ENCODE measurements around the gene MRPS25. TPM values are rescaled to one million over a fixed set of nuclear protein-coding genes. Genes with fewer than 3 reads are reported as not detected.

MRPS25 gene
- total RNA-seq, 1 experiment from 2014 or later, result 53.2 TPM

DNA sequence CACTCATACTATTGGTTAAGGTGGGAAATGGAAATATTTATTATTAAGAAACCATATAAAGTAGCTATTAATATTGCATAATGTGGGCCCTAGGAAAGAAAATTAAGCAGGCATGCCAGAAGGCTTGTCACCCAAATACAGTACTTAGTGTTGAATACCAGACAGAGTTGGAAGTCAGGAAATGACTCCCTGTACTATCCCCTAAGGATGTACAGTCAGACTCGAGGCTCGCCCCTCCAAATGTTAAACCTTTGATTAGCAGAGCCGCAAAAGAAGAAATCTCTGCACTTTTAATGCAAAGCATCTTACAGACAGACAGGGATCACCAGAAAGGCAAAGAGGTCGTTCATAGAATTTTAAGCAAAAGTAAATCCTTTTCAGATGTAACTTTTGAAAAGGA is 45.1 kb upstream of the MRPS25 start:
- no peak overlapping the region for H4K8ac ChIP-seq (replicated peaks; ENCODE audit: insufficient read length, low read depth, low read length)
- no peak overlapping the region for H3K27ac ChIP-seq (ENCODE audit: insufficient read length, low read depth, low read length)
- no peaks in the 10 kb centered on the region for H3K9me3 ChIP-seq (ENCODE audit: control insufficient read depth, low read depth, low read length)
- no peak overlapping the region for H4K91ac ChIP-seq (ENCODE audit: insufficient read length, low read depth, low read length)
- H2AFZ ChIP-seq (ENCODE audit: low read length), result no peak overlapping the region
- DNase-seq, result no peak
- no peak overlapping the region for H3K4ac ChIP-seq (ENCODE audit: low read depth, low read length)
- Mint-ChIP-seq H3K27ac (no peak overlapping the region), H3K4me1 (peaks cover 28 to 35% of the 10 kb centered on the region in 2 experiments), H3K36me3 (ENCODE audit: insufficient read depth in 1 of 3, low read depth in 3 of 3) (no peaks in the 10 kb centered on the region), H3K9me3 (no peaks in the 10 kb centered on the region), H3K27me3 (ENCODE audit: low read depth) (peaks cover 11% of the 10 kb centered on the region), H3K4me3 (no peak overlapping the region)
- peaks cover 2% of the 10 kb centered on the region for H3K23me2 ChIP-seq (ENCODE audit: insufficient read length, low read depth, low read length, poor library complexity, severe bottlenecking)
- H3K27me3 ChIP-seq (ENCODE audit: insufficient read depth, low read length), result no peaks in the 10 kb centered on the region
- H3K79me1 ChIP-seq (ENCODE audit: insufficient read depth, low read depth, low read length, poor library complexity, severe bottlenecking), result no peaks in the 10 kb centered on the region
- TF ChIP-seq, protein P1, sequence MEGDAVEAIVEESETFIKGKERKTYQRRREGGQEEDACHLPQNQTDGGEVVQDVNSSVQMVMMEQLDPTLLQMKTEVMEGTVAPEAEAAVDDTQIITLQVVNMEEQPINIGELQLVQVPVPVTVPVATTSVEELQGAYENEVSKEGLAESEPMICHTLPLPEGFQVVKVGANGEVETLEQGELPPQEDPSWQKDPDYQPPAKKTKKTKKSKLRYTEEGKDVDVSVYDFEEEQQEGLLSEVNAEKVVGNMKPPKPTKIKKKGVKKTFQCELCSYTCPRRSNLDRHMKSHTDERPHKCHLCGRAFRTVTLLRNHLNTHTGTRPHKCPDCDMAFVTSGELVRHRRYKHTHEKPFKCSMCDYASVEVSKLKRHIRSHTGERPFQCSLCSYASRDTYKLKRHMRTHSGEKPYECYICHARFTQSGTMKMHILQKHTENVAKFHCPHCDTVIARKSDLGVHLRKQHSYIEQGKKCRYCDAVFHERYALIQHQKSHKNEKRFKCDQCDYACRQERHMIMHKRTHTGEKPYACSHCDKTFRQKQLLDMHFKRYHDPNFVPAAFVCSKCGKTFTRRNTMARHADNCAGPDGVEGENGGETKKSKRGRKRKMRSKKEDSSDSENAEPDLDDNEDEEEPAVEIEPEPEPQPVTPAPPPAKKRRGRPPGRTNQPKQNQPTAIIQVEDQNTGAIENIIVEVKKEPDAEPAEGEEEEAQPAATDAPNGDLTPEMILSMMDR (conservative IDR thresholded peaks at IDR 0.05), result no peak
- no peak overlapping the region for H3K18ac ChIP-seq (ENCODE audit: insufficient read length, low read depth, low read length)
- no CpG with 5 or more reads among the region's 4 CpGs for WGBS (ENCODE audit: extremely low coverage, insufficient read length, low lambda C conversion rate)
- peaks cover 5% of the 10 kb centered on the region; the same call in 1 of the 2 replicates for H3K4me1 ChIP-seq (ENCODE audit: insufficient read depth, low read length)
- no peak overlapping the region for H3K56ac ChIP-seq (ENCODE audit: insufficient read length, low read depth, low read length)
- H2BK15ac ChIP-seq (ENCODE audit: low read depth, low read length), result no peak overlapping the region
- H2BK20ac ChIP-seq (ENCODE audit: low read depth, low read length, poor library complexity, severe bottlenecking), result no peak overlapping the region
- no peaks in the 10 kb centered on the region for H3K79me2 ChIP-seq (ENCODE audit: insufficient read depth, low read length)
- no peak overlapping the region for H2BK12ac ChIP-seq (ENCODE audit: insufficient read length, low read depth, low read length)
- no peak overlapping the region for H3K14ac ChIP-seq (ENCODE audit: insufficient read depth, low read length)
- no peak overlapping the region for H3K4me2 ChIP-seq (ENCODE audit: insufficient read depth, insufficient read length, low read length)
- no peak overlapping the region for H3K23ac ChIP-seq (ENCODE audit: insufficient read length, low read depth, low read length)
- H4K5ac ChIP-seq (ENCODE audit: insufficient read length, low read depth, low read length), result no peak overlapping the region
- no peak overlapping the region for H3K9ac ChIP-seq (ENCODE audit: extremely low read depth, insufficient read length, low read length)
- H2AK5ac ChIP-seq (ENCODE audit: insufficient read length, low read length), result no peak overlapping the region
- no peak overlapping the region for H3T11ph ChIP-seq (ENCODE audit: low read length)
- no peak overlapping the region for H2BK5ac ChIP-seq (ENCODE audit: insufficient read length, low read length)
- no peaks in the 10 kb centered on the region for H4K20me1 ChIP-seq (ENCODE audit: control insufficient read depth, insufficient read depth, insufficient read length)
- H2BK120ac ChIP-seq (ENCODE audit: low read depth, low read length, poor library complexity, severe bottlenecking), result no peak overlapping the region

Data from H9 (cell line).